Measurements from ENCODE around the gene B3GNT4. TPM values are rescaled to one million over a fixed set of nuclear protein-coding genes. Genes with fewer than 3 reads are reported as not detected.

B3GNT4 gene
- total and polyA plus RNA-seq, 2 of the 13 experiments (the other 11 are each of a cell fraction or from before 2014, with no cell fraction given), result 0.04 to 0.21 TPM

DNA sequence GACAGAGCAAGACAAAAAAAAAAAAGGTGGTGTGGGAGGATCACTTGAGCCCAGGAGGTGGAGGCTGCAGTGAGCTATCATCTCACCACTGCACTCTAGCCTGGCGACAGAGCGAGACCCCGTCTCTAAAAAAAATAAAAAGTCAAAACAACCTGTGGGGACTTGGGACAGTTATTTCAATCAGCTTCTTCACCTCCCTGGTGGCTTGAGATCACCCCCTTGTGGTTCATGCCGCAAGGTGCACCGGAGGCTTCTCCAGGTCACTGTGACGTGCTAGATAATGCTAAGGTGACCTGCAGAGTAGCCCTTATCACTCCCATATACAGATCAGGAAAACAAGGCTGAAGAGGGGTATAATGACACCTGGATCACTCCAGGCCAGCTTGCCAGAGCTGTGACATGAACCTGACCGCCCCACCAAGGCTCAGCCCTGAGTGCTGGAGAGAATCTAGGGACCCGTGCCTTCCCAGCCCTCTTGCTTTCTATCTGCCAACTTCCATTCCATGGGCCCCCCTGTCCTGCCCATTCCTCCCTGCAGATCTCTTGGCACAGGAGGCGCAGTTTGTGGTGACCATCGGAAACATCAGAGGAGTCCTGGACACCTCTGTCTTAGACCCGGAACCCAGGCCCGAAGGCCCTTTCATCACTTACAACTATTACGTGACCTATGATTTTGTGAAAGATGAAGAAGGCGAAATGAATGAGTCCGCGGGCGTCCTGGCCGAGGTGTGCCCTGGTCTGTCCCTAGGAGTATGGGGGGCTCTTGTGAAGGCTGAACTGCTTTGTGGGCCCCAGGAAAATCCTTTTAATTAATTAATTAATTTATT is 12.5 kb upstream of the B3GNT4 start:
- DNase-seq (ENCODE audit: low spot score), result peak; percentile 60
- intact Hi-C loops (cut with micrococcal nuclease; ENCODE audit: unreplicated experiment) (loop anchor here (1.0 to 2.0 kb wide), 2 partner anchors 60 to 136 kb away; no protein-coding TSS in a partner anchor), in situ Hi-C loops (cut with HindIII; ENCODE audit: extremely low pct_ligation_motif_present, low pct_unique_long_range_greater_than_20kb) (no loop called here)
- ChIA-PET CTCF (ENCODE audit: low intra/inter-chr PET ratio, low total read pairs) (interaction anchor here (0.7 to 2.2 kb wide), 4 partner anchors 54 to 137 kb away, joined by 3 to 21 read pairs (median 8); no protein-coding TSS in a partner anchor), POLR2A (no interaction called here)
- Histone ChIP-seq H3K27ac (ENCODE audit: extremely low read length, insufficient read depth, low read length) (no peak overlapping the region), H3K9ac (ENCODE audit: insufficient read depth, low read depth, low read length) (no peak overlapping the region), H4K20me1 (ENCODE audit: insufficient read depth, low read length) (no peaks in the 10 kb centered on the region), H3K4me3 (replicated peaks in 1 of 3; ENCODE audit: insufficient read depth in 1 of 3, low read depth in 2 of 3, low read length in 3 of 3) (no peak overlapping the region), H3K9me3 (ENCODE audit: low read length) (no peaks in the 10 kb centered on the region), H2AFZ (ENCODE audit: low read length) (no peak overlapping the region), H3K4me2 (ENCODE audit: low read depth, low read length) (no peak overlapping the region), H3K27me3 (ENCODE audit: control insufficient read depth in 1 of 2, insufficient read depth in 2 of 2, low read length in 2 of 2) (peaks cover 9 to 28% of the 10 kb centered on the region in 2 experiments), H3K4me1 (ENCODE audit: insufficient read depth, low read length) (peaks cover 5% of the 10 kb centered on the region; the same call in 1 of the 2 replicates), H3K36me3 (replicated peaks in 1 of 2; ENCODE audit: control insufficient read depth in 1 of 2, insufficient read depth in 2 of 2, low read length in 2 of 2) (no peaks in the 10 kb centered on the region), H3K79me2 (ENCODE audit: insufficient read depth, low read length) (no peaks in the 10 kb centered on the region)
- ATAC-seq, result peak; percentile 91
- BruUV-seq (replicated peaks), result no TSS peak
- 48% methylated on average over 16 of the region's 18 CpGs for WGBS (ENCODE audit: low lambda C conversion rate)
- FAIRE-seq, result peak; percentile 87
- TF ChIP-seq, protein P1, sequence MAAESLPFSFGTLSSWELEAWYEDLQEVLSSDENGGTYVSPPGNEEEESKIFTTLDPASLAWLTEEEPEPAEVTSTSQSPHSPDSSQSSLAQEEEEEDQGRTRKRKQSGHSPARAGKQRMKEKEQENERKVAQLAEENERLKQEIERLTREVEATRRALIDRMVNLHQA (CRISPR knock-in tag; IDR thresholded peaks at IDR 0.05), result no peak
- TF ChIP-seq ASH2L (IDR thresholded peaks at IDR 0.05; ENCODE audit: insufficient read length, low read depth, low read length), result no peak
- 0 out of 2 replicates have a peak, but pooled peaks have one; percentile 22 for TF ChIP-seq KDM3A (CRISPR knock-in tag; IDR thresholded peaks at IDR 0.05; ENCODE audit: low read depth)
- peak; percentile 88 for TF ChIP-seq STAG1 (CRISPR knock-in tag; IDR thresholded peaks at IDR 0.05)
- no peak for TF ChIP-seq ZNF468 (CRISPR knock-in tag; IDR thresholded peaks at IDR 0.05)
- TF ChIP-seq, protein P2, sequence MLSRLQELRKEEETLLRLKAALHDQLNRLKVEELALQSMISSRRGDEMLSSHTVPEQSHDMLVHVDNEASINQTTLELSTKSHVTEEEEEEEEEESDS (CRISPR knock-in tag; IDR thresholded peaks at IDR 0.05; ENCODE audit: borderline replicate concordance), result no peak
- no peak for TF ChIP-seq NCOA1 (CRISPR knock-in tag; IDR thresholded peaks at IDR 0.05)
- no peak for TF ChIP-seq JUN (CRISPR knock-in tag; IDR thresholded peaks at IDR 0.05)
- TF ChIP-seq MED8 (CRISPR knock-in tag; IDR thresholded peaks at IDR 0.05; ENCODE audit: insufficient replicate concordance), result no peak
- TF ChIP-seq HMG20A (CRISPR knock-in tag; IDR thresholded peaks at IDR 0.05; ENCODE audit: borderline replicate concordance), result no peak
- TF ChIP-seq SMYD3 (CRISPR knock-in tag; IDR thresholded peaks at IDR 0.05), result no peak
- no peak for TF ChIP-seq CAMTA2 (CRISPR knock-in tag; IDR thresholded peaks at IDR 0.05; ENCODE audit: borderline replicate concordance)
- no peak for TF ChIP-seq ZNF484 (CRISPR knock-in tag; IDR thresholded peaks at IDR 0.05; ENCODE audit: borderline replicate concordance, low read depth)
- TF ChIP-seq RAD21 (CRISPR knock-in tag; IDR thresholded peaks at IDR 0.05), result peak; percentile 83
- TF ChIP-seq ZNF775 (CRISPR knock-in tag; IDR thresholded peaks at IDR 0.05; ENCODE audit: borderline replicate concordance), result no peak
- no peak for TF ChIP-seq HOXA3 (CRISPR knock-in tag; IDR thresholded peaks at IDR 0.05)
- peak; percentile 34; the same call in 1 of the 2 replicates for TF ChIP-seq CREB1 (IDR thresholded peaks at IDR 0.05)
- TF ChIP-seq CREB1 (CRISPR knock-in tag; IDR thresholded peaks at IDR 0.05), result no peak
- TF ChIP-seq, protein P3, sequence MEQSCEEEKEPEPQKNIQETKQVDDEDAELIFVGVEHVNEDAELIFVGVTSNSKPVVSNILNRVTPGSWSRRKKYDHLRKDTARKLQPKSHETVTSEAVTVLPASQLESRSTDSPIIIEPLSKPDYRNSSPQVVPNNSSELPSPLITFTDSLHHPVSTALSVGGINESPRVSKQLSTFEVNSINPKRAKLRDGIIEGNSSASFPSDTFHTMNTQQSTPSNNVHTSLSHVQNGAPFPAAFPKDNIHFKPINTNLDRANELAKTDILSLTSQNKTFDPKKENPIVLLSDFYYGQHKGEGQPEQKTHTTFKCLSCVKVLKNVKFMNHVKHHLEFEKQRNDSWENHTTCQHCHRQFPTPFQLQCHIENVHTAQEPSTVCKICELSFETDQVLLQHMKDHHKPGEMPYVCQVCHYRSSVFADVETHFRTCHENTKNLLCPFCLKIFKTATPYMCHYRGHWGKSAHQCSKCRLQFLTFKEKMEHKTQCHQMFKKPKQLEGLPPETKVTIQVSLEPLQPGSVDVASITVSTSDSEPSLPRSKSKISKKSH (CRISPR knock-in tag; IDR thresholded peaks at IDR 0.05; ENCODE audit: borderline replicate concordance), result no peak
- TF ChIP-seq RNF2 (conservative IDR thresholded peaks at IDR 0.05; ENCODE audit: low read depth), result no peak
- no peak for TF ChIP-seq MAFG (CRISPR knock-in tag; IDR thresholded peaks at IDR 0.05)
- TF ChIP-seq ZNF3 (CRISPR knock-in tag; IDR thresholded peaks at IDR 0.05), result no peak

Measured in HepG2 (cell line).